K562 (cell line): ENCODE results near the gene PHF10. TPM values are rescaled to one million over a fixed set of nuclear protein-coding genes. Genes with fewer than 3 reads are reported as not detected.

Experiments used
- BRF2 ChIP-seq: IDR thresholded peaks from 3 replicates; pipeline ENCODE4 v1.6.1; 2011; ENCODE audit warnings: borderline replicate concordance, mild to moderate bottlenecking; ENCODE audit not compliant: insufficient read length, insufficient read depth
- CBFB ChIP-seq: sonication (generic); formaldehyde crosslinking; IDR thresholded peaks from 2 replicates; pipeline ENCODE4 v1.4.0; 2020; ENCODE audit warnings: mild to moderate bottlenecking, missing genetic modification reagents
- FOXK2 ChIP-seq, 2 experiments: fragments of 450-650 bp; IDR thresholded peaks in 1 of 2; conservative IDR thresholded peaks in 1 of 2; 2 replicates each; pipeline ENCODE4 v1.6.1; 2016; ENCODE audit warnings: low read depth in 2 of 2, mild to moderate bottlenecking in 1 of 2
- FOXO4 ChIP-seq: fragments of 450-650 bp; formaldehyde crosslinking; IDR thresholded peaks from 2 replicates; pipeline ENCODE4 v1.4.0; 2020; ENCODE audit warnings: mild to moderate bottlenecking, moderate library complexity
- HBP1 ChIP-seq: fragments of 450-650 bp; formaldehyde crosslinking; IDR thresholded peaks from 2 replicates; pipeline ENCODE4 v1.4.0; 2022; ENCODE audit warnings: missing genetic modification characterization
- HINFP ChIP-seq: fragments of 450-650 bp; conservative IDR thresholded peaks from 2 replicates; pipeline ENCODE4 v1.6.1; 2016; ENCODE audit warnings: missing genetic modification characterization, low read depth, mild to moderate bottlenecking, control low read depth, missing compliant biosample characterization
- KDM4B ChIP-seq, 2 experiments: fragments of 450-650 bp in 1 of 2; sonication (generic) in 1 of 2; IDR thresholded peaks; 2 replicates each; pipeline ENCODE4 v1.6.1; 2016 to 2017; ENCODE audit warnings: borderline replicate concordance in 2 of 2, antibody characterized with exemption in 1 of 2, low read depth in 1 of 2, mild to moderate bottlenecking in 1 of 2
- PHF8 ChIP-seq: fragments of 200-600 bp; sonication (generic); IDR thresholded peaks from 2 replicates; pipeline ENCODE4 v1.6.1; 2012; ENCODE audit warnings: mixed run types, mild to moderate bottlenecking, inconsistent platforms, low read length, moderate library complexity, borderline replicate concordance
- SMAD4 ChIP-seq: fragments of 250-450 bp; sonication (Bioruptor Pico); conservative IDR thresholded peaks from 2 replicates; pipeline ENCODE4 v1.8.0; 2021; ENCODE audit warnings: inconsistent platforms, mild to moderate bottlenecking, moderate library complexity
- STAT5A ChIP-seq: IDR thresholded peaks from 2 replicates; pipeline ENCODE4 v1.6.1; 2012; ENCODE audit warnings: low read length, inconsistent platforms, borderline replicate concordance
- TAF15 ChIP-seq: fragments of 200-400 bp; formaldehyde crosslinking; IDR thresholded peaks from 2 replicates; pipeline ENCODE4 v1.6.1; 2017; ENCODE audit warnings: mild to moderate bottlenecking, low read depth, low read length, moderate library complexity
- ZNF217 ChIP-seq: sonication (generic); formaldehyde crosslinking; IDR thresholded peaks from 2 replicates; pipeline ENCODE4 v1.8.0; 2022; ENCODE audit warnings: mild to moderate bottlenecking, missing genetic modification reagents
- ZNF354B ChIP-seq: fragments of 250-450 bp; sonication (Bioruptor Pico); IDR thresholded peaks from 2 replicates; pipeline ENCODE4 v1.4.0; 2020
- ZNF551 ChIP-seq: fragments of 250-450 bp; sonication (Bioruptor Pico); IDR thresholded peaks from 2 replicates; pipeline ENCODE4 v1.5.0; 2021; ENCODE audit warnings: mild to moderate bottlenecking, moderate library complexity
- ZNF609 ChIP-seq: sonication (generic); formaldehyde crosslinking; IDR thresholded peaks from 2 replicates; pipeline ENCODE4 v1.8.1; 2023; ENCODE audit warnings: missing genetic modification reagents, mild to moderate bottlenecking, borderline replicate concordance
- polyA plus RNA-seq, 8 experiments: library from polyadenylated mRNA; depleted of rRNA in 4 of 8; stranded (reverse) in 5 of 8; unstranded in 3 of 8; fragments of >200 nt; fragmentation: Nextera tagmentation in 2 of 8; fragmentation: Illumina TruSeq in 1 of 8; extraction: Ambion mirVana in 2 of 8; extraction: Trizol in 1 of 8; gene quantifications; 2 replicates each; pipeline versions ENCODE4 v1.2.1 to v1.2.3, GENCODE V29; 2011 to 2014; ENCODE audit warnings: inconsistent platforms in 1 of 8, missing spikeins in 1 of 8
- total RNA-seq, 7 experiments: library from RNA; depleted of rRNA in 6 of 7; stranded (reverse); fragments of >200 nt in 6 of 7; fragmentation: Illumina TruSeq in 2 of 7; extraction: Trizol in 2 of 7; gene quantifications; 2 replicates each; pipeline versions ENCODE4 v1.2.1 to v1.2.3, GENCODE V29; 2011 to 2021; ENCODE audit warnings: low replicate concordance in 1 of 7

The PHF10 gene
- total and polyA plus RNA-seq, 9 of the 15 experiments (the other 6 are each of a cell fraction or from before 2014, with no cell fraction given): 23.9 to 88.9 (median 46.0) TPM

- TF ChIP-seq KDM4B (IDR thresholded peaks at IDR 0.05; ENCODE audit: borderline replicate concordance in 2 of 2, low read depth in 1 of 2) (no peak), TAF15 (no peak), FOXK2 (conservative IDR thresholded peaks at IDR 0.05 in 1 of 2, IDR thresholded peaks at IDR 0.05 in 1 of 2; ENCODE audit: low read depth in 2 of 2) (no peak), ZNF551 (CRISPR knock-in tag) (no peak), ZNF609 (CRISPR knock-in tag) (no peak), FOXO4 (CRISPR knock-in tag) (no peak), ZNF217 (CRISPR knock-in tag) (no peak), PHF8 (peak; percentile 92), STAT5A (no peak), HBP1 (CRISPR knock-in tag) (no peak), SMAD4 (CRISPR knock-in tag) (no peak), ZNF354B (CRISPR knock-in tag) (no peak), BRF2 (no peak), HINFP (tag) (no peak), CBFB (CRISPR knock-in tag) (peak; percentile 95; the same call in 1 of the 2 replicates)
Measured at GRCh38 chr6:169701311-169701953, 22.9 kb downstream of the PHF10 start (continued).
